NCI-H446 treated with DMSO at 0.1 percent for 48 hours (cell line): ENCODE data around the gene MEGF11.
"Not testable (repeated sequence)": the region's sequence is repeated elsewhere in the genome, so short reads cannot be mapped to it uniquely, and the experiment has no call there.

Experiments
- DNase-seq: peaks from one replicate; lab custom pipeline; 2025; lab: John Stamatoyannopoulos, UW

MEGF11 gene

DNA sequence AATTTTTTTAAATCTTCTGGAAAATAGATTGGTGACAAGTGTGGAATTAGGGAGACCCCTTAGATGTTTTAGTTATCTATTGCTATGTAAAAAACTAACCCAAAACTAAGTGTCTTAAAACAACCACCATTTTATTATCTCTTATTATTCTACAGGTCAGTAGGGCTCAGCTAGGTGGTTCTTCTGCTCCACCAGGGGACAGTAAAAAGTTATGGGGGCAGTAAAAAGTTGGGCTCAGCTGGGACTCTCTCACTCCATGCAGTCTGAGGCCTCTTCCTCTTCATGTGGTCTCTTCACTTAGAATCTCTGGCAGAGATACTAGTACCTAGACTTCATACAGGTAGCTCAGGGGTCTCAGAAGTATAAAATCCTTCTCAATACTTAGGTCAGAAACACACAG, 21.8 kb upstream of the MEGF11 start:
- no peak for DNase-seq

- DNase-seq, result no peak
These were observed 17.4 kb upstream of the MEGF11 start for GRCh38 chr15:66270932-66271331.

DNA sequence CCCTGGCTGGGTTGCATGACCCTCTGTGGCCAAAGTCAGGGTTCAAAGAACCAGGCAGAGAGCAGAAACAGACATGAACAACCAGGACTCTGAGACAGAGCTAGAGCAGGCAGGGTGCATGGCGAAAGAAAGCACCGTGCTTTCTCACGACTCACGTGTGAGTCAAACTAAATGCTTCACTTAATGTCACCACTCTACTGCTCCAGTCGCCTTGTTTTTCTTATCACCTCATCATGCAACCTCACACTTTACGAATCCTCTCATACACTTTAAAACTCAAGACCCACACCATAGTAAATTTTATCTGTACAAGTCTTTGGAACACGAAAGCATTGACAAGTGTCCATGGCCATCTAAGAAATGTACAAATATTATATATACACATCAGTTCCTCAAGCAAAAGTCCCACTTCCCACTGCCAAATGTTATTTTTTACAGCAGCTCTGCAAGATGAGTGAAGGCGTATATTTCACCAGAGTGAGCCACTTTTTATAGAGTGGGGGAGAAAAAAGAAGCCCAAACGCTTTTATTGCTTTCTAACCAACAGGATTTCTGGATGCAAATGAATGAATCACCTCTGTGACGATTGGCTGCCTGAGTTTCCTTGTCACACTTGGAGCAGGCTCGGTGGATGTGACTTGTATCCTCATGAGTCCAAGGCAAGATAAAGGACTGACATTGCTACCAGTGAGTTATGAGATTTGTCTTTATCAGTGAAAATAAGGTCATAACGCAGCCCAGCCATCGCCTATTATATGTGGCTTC, 16.0 kb upstream of the MEGF11 start:
- peak; percentile 11 for DNase-seq

- no peak for DNase-seq
These were observed 11.4 kb upstream of the MEGF11 start for GRCh38 chr15:66264859-66265513.

- not testable (repeated sequence) for DNase-seq
These were observed 9.3 kb upstream of the MEGF11 start for GRCh38 chr15:66262837-66263236.

DNA sequence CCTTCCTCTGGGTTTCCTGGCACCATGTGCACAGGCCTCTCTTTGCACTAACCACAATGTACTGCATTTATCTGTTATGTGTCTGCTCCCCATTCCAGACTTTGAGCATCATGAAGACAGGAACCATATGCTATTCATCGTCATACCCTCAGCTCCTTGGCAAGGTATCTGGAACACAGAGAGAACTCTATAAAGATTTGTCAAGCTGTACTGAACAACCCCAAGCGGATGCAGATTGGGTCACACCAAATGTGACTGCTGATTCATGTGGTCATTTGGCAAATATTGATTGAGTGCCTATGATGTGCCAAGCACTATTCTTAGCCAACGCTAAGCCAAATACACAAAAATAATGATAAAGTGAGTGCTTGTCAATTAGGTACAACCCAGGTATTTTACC, 7.5 kb upstream of the MEGF11 start:
- DNase-seq, result no peak

DNA sequence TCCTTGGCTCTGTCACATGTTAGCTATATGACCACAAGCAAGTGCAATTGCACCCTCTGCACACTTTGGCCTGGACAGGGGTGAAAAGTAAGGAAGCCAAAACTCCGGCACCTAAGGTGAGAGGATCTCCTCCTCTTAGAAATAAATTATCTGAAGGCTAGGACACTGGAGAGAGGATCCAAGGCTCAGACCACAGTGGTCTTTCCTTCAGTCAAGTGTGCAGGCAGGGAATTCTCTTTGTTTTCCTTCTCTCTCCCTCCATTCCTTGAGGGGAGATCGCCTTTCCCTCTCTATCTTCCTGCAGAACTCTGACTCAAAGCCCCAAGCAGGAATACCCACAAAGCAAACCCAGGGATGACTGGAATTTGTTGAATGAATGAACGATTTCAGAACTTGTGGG, 3.1 kb upstream of the MEGF11 start:
- DNase-seq, result no peak

GRCh38 chr15:66254951-66255676, 1.6 kb upstream of the MEGF11 start:
- no peak for DNase-seq

DNA sequence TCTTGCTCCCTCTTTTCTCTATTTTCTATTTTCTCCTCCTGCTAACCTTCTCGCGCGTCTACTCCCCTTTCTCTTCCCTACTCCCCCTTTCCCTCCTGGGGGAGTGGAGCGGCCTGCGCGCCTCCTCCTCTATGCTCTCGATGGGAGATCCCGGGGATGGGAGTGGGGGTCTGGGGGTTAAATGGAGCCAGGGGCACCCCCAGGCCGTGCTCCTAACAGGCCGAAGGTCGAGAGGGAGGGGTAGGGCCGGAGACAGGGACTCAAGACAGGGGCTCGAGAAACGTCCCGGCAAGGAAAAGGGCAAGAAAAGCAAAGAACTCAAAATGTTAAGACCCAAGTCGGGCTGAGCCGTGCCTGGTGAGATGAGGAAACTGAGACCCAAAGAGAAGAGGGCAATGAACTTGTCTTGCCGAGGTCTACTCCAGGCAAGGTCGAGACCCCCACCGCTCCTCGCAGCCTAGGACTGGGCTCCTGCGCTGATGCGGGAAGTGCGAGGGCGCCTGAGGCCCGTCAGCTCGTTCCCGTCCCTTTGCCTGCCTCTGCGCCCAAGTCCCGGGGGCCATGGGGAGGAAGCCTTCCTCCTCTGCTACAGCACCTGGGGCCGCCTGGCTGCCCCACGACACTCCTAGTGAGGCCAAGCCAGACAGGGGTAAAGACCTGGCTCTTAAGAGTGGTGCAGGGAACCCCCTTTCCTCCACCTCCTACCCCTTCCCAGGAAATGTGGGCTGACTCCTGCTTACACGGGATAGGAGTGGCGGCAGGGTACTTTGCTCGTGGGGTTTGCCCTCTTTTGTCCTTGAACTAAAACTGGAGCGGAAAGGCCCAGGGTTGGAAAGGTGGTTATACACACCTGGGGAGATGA, 770 bp upstream of the MEGF11 start:
- no peak for DNase-seq

- no peak for DNase-seq
These were observed 699 bp downstream of the MEGF11 start for GRCh38 chr15:66252685-66253417.

DNA sequence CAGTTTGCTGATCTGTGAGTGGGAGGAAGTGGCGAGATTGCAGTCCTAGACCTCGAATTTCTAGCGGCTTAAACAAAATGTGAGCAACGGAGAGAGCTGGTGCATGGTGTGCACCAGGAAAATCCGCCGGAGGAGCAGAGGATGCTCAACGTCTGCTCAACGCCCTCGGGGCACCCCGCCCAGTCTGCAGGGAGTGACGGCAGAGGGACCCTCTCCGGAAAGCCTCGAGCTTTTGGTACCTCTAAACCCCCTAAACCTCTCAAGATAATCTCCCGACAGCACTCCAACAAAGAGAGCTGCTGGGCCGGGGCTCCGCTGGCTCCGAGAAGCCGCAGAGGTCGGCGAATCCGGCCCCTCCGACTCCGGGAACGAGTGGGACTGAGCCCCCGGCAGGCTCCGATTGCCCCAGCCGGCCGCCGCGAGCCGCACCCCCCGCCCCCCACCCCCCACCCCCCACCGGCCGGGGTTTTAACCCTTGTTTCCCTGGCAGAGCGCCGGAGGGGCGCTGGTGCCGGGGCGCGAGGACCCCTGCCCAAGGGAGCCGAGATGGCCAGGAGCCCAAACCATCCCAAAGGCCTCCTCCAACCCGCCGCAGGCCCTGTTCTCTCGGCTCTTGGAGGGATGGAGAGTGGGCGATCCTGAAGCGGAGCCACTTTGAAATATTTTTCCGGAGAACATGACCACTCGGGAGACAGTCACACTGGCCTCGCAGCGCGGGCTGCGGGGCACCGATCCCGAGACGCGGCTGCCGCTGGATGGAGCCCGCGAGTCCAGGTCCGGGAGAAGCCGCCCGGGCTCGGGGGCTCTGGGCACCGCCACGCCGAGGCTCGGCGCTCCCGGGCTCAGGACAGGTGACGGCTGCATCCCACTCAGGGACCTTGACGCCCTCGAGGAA, 1.5 kb downstream of the MEGF11 start:
- no peak for DNase-seq

- no peak for DNase-seq
These were observed 2.3 kb downstream of the MEGF11 start for GRCh38 chr15:66251065-66251789.

DNA sequence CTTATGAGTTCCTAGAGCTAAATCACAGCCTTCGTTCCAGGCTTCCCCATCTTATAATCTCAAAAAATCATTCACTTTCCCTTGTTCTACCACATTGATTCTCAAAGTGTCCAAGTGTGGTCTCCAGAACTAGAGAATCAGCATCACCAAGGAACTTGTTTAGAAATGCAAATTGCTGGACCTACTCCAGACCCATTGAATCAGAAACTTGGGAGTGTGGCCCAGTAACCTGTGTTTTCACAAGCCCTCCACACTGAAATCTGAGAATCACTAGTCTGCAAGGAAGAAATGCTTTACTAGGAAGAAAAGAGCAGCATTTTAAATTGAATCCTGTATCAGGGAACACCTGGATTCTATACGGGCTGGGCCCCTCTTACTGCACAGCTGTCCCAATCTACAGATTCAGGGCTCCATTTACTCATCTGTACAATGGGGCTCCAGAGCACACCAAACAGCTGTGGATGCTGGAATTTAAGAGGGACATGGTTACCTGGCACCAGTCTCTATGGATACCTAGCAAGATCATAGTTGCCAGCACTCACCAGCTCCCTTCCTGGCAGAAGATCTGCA, 3.9 kb downstream of the MEGF11 start:
- DNase-seq, result no peak

- DNase-seq, result no peak
These were observed 6.6 kb downstream of the MEGF11 start for GRCh38 chr15:66246937-66247336.

GRCh38 chr15:66245832-66246231, 7.7 kb downstream of the MEGF11 start:
- not testable (repeated sequence) for DNase-seq

DNA sequence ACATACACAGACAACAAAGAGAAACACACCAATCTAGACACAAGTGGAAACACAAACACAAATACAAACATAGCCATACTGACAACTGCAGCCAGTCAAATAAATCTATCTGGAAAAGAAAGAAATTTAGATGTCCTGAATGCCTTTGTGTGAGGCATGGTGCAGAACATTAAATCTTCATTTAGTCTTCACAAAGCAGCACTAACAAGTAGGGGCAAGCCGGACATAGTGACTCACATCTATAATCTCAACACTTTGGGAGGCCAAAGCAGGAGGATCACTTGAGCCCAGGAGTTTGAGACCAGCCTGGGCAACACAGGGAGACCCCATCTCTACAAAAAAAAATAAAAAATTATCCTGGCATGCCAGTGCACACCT, 11.7 kb downstream of the MEGF11 start:
- no peak for DNase-seq

DNA sequence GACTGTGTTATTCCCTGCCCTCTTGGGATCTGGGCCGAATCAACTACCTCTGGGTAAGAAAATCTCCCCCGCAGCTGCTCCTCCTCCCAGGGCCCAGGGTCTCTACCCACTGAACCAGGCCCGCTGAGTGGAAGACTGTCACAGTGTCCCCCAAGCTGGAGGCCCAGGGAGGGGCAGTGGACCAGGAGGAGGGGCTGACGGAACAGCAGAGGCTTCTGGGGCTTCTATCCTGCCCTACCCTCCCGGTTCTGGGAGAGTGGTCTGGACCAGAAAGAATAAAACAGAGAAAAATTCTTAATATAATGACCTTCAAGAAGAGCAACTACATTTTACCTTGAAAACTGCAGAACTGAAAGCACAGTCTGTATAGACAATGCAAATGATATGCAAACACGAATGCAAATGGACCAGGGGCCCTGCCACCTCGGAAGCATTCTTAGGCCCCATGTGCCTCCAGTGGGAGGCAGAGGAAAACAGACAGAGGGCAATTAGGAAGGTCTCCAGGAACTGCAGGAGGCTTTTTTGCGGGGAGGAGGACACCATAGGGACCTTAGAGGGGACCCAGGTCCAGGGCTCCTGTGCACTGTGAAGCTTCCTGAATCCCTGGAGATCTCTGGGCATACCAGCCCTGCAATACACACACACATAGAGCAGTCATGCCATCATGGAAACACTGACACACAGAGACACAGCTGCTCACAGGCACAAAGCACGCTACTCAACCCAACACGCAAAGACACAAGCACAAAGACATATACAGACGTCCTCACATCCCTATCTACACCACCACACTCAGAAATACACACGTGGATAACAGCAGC, 12.3 kb downstream of the MEGF11 start:
- no peak for DNase-seq

DNA sequence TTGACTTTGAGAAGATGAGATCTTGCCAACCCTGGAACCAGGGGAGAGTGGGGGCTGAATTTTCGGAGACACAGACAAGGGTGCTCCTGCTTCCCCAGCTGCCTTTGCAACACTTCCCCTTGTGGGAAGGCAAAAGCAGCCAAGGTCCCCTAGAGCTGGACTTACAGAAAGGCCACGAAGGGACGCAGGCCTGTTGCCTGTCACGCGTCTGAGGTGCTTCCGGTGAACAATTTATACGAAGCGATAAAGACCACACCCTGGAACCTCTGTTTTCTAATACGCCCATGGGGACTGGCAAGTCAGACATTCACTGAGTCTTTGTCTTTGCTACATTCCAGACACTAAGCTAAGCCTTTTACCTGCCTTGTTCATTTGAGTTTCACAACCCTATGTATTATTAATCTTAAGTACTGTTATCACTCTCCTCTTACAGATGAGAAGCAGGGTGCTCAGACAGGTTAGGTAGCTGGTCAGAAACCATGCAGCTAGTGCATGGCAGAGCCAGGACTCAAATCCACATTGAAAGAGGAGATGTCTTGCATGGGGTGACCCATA, 13.2 kb downstream of the MEGF11 start:
- DNase-seq, result no peak
